GM19023 (cell line): ENCODE data around the gene PPIL4.
"Not testable (repeated sequence)": the region's sequence is repeated elsewhere in the genome, so short reads cannot be mapped to it uniquely, and the experiment has no call there.

Experiments
- ATAC-seq: cut with Tn5 transposase; IDR thresholded peaks from one replicate; pipeline ENCODE4 v1.9.1; 2021; ENCODE audit warnings: mild to moderate bottlenecking, moderate library complexity; ENCODE audit not compliant: unreplicated experiment

PPIL4 gene

DNA sequence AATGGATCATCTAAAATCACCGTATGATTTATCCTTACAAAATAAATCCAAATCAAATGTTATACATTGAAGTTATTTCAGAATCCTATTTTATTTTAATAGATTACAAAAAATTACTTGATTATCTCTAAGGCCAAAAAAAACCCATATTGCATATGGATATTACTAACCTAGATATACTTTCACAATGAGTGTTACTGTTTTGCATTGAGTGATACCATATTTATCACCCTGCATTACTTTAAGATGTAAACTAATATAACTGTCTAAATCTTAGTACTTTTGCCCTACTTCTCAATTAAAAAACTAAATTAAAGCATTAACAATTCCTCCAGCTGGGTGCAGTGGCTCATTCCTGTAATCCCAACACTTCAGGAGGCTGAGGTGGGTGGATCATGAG lies 11.1 kb downstream of the PPIL4 start:
- ATAC-seq: no peak

DNA sequence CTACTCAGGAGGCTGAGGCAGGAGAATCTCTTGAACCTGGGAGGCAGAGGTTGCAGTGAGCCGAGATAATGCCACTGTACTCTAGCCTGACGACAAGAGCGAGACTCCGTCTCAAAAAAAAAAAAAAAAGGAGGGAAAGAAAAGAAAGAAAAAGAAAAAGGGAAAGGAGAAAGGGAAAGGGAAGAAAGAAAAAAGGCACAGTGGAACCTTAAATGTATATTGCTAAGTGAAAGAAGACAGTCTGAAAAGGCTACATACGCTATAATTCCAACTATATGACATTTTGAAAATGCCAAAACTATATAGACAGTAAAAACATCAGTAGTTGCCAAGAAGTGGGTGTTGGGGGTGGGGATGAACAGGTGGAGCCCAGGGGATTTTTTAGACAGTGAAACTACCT lies 16.2 kb downstream of the PPIL4 start:
- ATAC-seq: no peak

DNA sequence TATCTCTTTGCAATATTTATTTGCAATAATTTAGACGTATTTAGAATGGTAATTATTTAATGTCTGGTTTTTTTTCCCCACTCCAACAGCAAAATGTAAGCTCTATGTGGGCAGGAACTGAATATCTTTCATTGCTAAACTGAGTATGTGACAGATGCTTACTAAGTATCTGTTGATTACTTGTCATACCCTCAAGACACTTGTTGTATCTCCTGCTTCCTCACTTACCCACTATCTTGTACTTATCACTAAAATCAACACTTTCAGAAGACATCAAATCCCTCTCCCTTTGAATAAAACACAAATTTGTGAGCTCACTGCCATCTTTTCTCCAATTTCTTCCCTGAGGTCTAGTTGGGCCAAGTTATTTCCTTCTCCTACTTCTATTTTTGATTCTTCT lies 30.3 kb downstream of the PPIL4 start:
- ATAC-seq: no peak

DNA sequence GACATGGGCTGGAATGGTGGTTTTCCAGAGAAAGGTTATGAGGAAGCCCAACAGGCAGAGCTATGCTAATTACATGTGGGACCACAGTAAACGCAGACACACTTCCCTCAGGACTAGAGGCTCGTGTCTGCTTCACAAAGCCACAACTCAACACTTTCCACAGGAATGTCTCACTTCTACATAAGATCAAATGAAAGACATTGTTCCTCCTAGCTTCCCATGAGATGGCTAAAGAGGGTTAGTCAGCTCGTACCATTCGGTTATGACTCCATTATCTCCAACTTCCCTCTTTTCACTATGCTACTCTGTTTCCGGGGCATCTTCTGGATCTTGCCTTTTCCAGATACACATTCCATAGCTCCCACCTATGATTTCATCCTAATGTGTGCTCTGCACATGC lies 31.9 kb downstream of the PPIL4 start:
- ATAC-seq: no peak

DNA sequence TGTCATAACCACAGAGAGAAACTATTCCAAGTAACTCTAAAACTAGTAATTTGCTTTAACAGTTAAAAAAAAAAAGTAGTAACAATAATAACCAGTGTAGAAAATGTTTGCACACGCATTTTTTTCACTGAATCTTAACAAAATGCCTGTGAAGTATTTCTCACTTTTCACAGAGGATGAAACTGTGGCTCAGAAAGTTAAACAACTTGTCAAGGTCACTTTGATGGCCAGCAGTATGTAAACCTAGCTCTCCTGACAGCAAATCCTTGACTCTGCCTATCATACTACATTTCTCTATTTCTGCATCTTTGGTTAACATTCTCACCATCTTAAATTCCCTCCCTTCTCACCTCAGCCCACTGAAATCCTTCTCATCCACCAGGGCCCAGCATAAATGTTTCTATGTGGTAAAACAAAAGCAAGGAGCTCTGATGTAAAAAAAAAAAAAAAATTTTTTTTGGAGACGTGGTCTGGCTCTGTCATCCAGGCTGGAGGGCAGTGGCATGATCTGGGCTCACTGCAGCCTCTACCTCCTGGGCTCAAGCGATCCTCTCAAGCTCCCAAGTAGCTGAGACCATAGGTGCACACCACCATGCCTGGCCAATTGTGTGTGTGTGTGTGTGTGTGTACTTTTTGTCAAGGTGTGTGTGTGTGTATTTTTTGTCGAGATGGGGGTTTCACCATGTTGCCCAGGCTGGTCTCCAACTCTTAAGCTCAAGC lies 34.9 kb downstream of the PPIL4 start:
- ATAC-seq: no peak

DNA sequence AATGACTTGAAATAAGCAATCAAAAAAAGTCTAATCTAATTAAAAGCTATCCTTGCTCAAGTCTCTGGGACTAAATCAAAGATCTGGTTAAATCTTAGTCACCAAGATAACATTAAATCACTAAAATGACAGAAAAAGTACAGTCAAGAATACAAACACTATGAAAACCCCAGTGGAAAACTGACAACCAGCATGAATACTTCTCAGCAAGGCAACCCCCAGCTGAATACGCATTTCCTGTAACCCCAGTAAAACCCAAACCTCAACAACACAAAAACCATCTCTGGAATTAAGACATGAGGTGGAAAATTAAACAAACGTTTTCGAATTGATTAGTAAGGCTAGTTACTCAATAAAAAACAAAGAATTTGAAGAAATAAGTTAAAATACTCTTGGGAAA lies 37.4 kb downstream of the PPIL4 start:
- ATAC-seq: no peak

DNA sequence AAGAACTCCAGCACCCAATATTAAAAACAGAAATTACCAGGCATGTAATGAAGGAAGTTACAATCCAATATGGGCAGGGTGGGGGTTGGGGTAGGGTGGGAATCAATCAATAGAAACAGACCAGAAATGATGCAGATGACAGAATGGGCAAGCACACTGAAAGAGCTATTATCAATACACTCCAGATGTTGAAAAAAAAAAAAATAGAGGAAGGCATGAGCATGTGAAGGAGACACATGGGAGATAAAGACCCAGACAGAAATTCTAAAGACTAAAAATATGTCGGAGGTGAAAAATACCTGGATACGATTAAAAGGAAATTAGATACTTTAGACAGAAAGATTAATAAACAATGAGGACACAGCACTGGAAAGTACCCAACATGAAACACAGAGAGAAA lies 42.0 kb downstream of the PPIL4 start:
- ATAC-seq: no peak

DNA sequence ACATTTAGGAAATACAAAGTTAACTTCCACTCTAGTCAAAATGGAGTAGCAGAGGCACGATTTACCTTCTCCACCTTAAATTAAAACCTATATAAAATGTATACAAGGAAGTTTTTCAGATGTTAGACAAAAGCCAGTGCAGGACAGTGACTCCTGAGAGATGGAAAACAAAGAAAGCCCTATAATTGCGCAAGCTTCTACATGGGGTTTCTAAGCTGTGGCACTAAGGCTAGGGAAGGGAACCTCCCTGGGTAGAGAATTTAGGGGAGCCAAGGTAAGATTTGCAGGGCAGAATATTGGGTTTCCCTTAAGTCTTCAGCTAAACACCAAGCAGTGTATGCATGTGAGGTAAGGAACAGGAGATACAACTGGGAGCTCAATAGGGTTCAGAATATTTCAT lies 42.6 kb downstream of the PPIL4 start:
- ATAC-seq: no peak

DNA sequence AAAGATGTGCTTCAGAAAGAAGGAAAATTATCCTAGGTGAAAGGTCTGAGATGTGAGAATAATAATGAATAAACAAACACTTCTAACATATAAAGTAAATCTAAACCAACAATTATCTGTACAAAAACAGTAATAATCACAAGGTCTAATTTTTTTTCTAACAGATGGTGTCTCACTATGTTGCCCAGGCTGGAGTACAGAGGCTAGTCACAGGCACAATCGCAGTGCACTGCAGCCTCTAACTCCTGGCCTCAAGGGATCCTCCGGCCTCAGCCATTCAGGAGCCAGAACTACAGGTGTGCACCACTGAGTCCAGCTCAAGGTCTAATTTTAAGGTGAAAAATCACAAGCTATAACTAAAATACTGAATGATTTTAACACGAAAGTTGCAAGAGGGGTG lies 44.1 kb downstream of the PPIL4 start:
- ATAC-seq: no peak

DNA sequence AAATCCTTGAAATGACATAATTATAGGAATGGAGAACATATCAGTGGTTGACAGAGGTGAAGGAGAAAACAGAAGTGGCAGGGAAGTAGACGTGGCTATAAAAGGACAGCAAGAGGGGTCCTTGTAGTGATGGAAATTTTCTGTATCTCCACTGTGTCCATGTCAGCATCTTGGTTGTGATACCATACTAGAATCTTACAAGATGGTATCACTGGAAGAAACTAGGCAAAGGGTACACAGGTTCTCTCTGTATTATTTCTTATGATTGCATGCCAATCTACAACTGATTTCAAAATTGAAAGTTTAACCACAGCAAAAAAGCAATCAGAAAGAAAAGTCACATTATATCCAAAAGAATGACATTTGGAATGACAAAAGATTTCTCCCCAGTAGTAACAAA lies 44.6 kb downstream of the PPIL4 start:
- no peak for ATAC-seq

DNA sequence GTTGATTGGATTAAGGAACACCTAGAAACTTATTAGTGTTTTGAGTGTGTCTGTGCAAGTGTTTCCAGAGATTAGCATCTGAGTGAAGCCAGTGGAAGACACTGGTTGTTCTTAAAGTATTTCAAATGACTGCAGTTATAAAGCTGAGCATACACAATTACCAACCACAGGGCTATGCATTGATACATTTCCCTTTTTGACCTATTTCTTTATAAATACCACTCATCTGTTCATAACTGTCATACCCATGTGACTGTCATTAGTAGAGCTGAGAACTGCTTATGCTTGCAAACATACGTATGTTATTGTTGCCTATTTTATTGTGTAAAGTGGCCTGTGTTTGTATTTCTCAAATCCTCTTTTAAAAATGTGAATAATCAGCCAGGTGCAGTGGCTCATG lies 45.7 kb downstream of the PPIL4 start:
- no peak for ATAC-seq

DNA sequence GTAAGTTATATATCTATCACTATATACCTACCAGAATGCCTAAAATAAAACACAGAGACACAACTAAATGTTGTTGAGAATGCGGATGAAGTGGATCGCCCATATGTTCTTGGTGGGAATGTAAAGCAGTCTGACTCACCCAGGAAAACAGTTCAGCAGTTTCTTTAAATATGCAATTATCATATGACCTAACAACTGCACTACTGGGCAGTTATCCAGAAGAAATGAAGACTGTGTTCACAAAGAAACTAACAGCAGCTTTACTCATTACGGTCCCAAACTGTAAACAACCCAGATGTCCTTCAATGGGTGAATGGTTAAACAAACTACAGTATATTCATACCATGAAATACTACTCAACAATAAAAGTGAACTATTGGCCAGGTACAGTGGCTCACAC lies 46.8 kb downstream of the PPIL4 start:
- no peak for ATAC-seq

DNA sequence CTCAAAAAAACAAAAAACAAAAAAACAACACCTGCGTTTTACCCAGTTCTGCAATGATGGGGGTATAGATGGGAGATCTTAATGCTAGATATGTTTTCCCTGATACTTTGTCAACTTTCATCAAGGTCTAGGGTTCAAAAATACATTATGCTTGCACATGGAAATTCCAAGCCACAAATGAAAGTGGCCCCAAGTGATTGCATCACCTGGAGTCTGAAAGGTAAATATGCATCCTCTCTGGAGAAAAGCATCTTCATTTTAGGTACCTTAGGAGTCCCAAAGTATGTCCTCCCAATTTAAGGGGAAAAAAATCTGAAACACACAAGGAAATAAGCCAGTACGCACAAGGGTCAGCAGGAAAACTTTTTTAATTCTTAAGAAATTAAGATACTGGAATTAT lies 48.5 kb downstream of the PPIL4 start:
- no peak for ATAC-seq

DNA sequence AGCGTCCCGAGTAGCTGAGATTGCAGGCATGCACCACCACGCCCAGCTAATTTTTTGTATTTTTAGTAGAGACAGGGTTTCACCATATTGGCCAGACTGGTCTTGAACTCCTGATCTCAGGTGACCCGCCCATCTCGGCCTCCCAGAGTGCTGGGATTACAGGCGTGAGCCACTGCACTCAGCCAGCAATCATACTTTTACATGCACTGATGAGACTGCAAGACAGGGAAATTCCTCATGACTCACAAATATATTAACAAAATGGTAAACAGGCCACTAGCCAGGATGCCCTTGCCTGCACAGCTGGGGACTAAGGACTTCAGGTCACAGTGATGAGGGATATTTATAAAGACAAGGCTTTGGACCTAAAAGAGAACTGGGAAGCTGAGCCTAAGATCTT lies 49.2 kb downstream of the PPIL4 start:
- ATAC-seq: peak; percentile 56

DNA sequence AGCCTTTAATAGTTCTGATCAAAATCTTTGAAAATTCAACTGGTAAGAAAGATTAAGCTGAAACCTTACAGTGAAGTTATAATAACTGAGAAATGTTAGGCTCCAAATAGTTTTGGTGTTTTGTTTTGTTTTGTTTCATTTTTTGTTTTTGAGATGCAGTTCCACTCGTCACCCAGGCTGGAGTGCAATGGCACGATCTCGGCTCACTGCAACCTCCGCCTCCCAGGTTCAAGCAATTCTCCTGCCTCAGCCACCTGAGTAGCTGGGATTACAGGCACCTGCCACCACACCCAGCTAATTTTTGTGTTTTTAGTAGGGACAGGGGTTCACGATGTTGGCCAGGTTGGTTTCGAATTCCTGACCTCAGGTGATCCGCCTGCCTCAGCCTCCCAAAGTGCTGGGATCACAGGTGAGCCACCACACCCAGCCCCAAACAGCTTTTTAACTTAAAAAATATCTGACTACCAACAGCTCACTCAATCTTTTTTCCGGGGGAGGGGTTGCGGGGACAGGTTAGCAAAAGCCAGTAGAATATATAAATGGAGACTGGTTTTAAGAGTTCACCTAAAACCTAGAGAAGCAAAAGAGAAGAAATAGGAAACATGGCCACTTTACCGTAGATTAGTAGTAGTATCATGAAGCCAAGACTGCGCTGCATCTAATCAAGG lies 50.4 kb downstream of the PPIL4 start:
- ATAC-seq: not testable (repeated sequence)

DNA sequence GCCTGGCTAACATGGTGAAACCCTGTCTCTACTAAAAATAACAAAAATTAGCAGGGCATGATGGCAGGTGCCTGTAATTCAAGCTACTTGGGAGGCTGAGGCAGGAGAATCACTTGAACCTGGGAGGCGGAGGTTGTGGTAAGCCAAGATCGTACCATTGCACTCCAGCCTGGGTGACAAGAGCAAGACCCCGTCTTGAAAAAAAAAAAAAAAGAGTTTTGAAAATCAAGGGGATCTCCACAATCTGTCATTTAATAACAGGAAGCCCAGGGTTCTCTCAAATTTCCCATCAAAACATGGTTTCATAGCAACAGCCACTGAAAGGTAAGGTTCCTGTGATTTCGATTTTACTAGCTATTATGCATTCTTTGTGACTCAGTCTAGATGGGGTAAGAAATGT lies 51.0 kb downstream of the PPIL4 start:
- ATAC-seq: peak; percentile 67

DNA sequence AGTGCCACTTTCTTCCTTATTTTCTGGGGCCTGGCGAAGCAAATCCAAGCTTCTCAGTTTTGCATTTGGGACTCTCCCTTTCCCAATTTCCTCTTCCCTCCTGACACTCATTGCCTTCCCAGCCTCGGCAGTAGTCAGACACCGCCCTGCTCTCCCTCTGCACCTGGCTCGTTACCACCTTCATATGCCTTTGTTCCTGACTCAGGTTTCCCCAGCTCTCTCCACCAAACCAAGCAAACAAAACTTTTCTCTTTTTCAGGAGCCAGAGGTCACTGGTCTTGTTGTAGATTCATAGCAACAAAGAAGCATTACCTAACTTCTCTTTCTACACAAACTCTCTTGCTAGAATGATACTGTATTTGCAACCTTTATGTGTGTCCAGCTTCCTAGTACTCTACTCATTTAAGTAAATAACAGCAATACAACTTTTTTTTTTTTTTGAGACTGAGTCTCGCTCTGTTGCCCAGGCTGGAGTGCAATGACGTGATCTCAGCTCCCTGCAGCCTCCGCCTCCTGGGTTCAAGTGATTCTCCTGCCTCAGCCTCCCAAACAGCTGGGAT lies 52.0 kb downstream of the PPIL4 start:
- no peak for ATAC-seq

DNA sequence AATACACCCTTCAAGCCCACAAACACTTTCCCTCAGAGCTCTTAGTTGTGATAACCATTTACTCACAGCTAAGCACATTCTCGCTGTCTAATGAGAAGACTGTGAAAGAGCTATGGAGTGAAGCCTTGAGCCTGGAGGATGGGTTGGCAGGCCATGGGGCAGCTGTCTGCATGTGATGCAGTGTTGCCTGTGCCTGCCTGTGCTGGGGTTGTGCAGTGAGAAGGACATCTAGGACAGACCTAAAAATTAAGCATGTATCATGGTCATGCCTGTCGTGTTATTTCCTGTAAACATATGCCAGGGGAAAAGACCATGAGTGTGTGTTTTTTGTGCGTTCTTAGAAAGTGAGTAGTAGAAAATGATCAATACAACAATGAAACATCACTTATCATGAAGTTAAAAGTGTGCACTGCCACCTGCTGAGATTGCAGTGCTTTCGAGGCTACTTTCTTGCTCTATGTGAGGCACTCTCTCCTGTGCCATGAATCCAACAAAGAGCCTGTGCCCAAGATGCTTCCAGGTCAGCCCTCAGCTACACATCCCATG lies 53.0 kb downstream of the PPIL4 start:
- ATAC-seq: no peak

DNA sequence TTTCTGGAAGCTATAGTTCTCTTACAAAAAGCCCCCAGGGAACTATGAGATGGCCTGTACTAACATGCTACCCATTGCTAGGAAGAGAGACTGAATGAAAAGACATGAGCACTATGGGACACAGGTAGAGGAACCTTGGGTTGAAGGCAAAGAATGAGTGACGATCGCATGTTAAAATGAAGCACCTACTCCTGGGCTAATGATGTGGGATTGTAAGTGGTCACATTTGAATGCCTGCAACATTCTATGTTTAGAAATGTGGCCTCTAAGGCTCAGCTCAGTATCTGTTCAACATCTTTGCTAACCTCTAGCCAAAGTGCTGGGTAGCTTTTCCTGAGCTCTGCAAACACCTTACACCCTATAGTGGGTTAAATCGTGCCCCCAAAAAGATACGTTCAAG lies 55.9 kb downstream of the PPIL4 start:
- ATAC-seq: no peak

DNA sequence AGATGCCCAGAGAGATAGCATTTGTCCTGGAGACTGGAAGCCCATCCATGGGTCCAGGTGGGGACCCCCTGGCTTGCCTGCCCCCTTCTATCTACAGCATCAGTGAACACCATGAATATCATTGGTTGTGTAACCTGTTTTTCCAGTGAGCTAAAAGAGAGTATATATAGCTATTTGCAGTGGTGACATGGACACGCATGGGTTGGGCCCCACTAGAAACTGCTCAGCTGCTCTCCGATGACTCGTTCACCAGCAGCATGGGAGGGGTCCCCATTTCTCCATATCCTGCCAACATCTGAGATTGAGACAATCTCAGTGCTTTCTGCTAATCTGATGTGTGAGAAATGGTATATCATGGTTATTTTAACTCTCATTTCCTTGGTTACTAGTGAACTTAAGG lies 57.0 kb downstream of the PPIL4 start:
- no peak for ATAC-seq

DNA sequence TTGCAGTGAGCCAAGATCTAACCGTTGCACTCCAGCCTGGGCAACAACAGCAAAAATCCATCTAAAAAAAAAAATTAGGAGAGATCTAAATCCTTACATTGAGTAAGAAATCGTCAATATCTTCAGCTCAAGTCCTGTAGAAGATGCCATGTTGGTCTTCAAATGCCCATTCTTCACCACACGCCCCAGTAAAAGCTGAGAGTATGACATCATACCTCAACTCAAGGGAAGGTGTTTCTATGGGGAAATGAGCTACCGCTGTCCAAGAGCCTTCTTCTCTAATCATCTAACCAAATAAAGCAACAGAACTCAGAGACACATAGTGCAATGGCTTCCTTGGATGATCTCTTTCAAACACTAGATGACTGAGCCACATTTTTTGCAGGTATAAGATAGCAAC lies 58.5 kb downstream of the PPIL4 start:
- no peak for ATAC-seq
